Measurements from ENCODE around the gene CLNK. TPM values are rescaled to one million over a fixed set of nuclear protein-coding genes. Genes with fewer than 3 reads are reported as not detected.

CLNK gene
- total RNA-seq, 2 experiments from 2014 or later = 0.05 to 0.17 TPM

- DNase-seq (no peak), ATAC-seq (ENCODE audit: poor library complexity) (no peak)
- peaks cover 5% of the 10 kb centered on the region for H3K27me3 Mint-ChIP-seq
- no peaks in the 10 kb centered on the region for H3K4me1 Mint-ChIP-seq (ENCODE audit: low read depth)
- TF ChIP-seq CTCF (IDR thresholded peaks at IDR 0.05) = no peak
- no peak overlapping the region for H3K27ac Mint-ChIP-seq
- Histone ChIP-seq H3K4me1 (ENCODE audit: insufficient read depth, low read length) (no peaks in the 10 kb centered on the region), H3K9me3 (ENCODE audit: control insufficient read depth in 1 of 2, insufficient read depth in 1 of 2, low read length in 2 of 2) (no peaks in the 10 kb centered on the region), H3K27ac (ENCODE audit: low read depth in 1 of 2, low read length in 2 of 2) (no peak overlapping the region), H3K27me3 (ENCODE audit: control insufficient read depth in 1 of 2, insufficient read depth in 2 of 2, low read length in 2 of 2) (peaks cover 0 to 2% of the 10 kb centered on the region in 2 experiments), H3K4me3 (ENCODE audit: low read length) (no peak overlapping the region), H3K36me3 (ENCODE audit: insufficient read depth, low read length) (no peaks in the 10 kb centered on the region)
- ChIA-PET POLR2A (no interaction called here), CTCF (no interaction called here)
- H3K9me3 Mint-ChIP-seq = no peaks in the 10 kb centered on the region
- no peak overlapping the region for H3K4me3 Mint-ChIP-seq
- intact Hi-C loops (cut with DNase I, micrococcal nuclease) = no loop called here
- H3K36me3 Mint-ChIP-seq (ENCODE audit: low read depth) = no peaks in the 10 kb centered on the region
Measured at GRCh38 chr4:10527438-10527837, 157.1 kb downstream of the CLNK start.

GRCh38 chr4:10526429-10527222 is 157.9 kb downstream of the CLNK start:
- H3K27ac Mint-ChIP-seq = no peak overlapping the region
- POLR2A ChIA-PET = no interaction called here
- Histone ChIP-seq H3K27me3 (ENCODE audit: control insufficient read depth in 1 of 2, insufficient read depth in 2 of 2, low read length in 2 of 2) (peaks cover 0 to 2% of the 10 kb centered on the region in 2 experiments), H3K36me3 (ENCODE audit: insufficient read depth, low read length) (no peaks in the 10 kb centered on the region), H3K4me1 (ENCODE audit: insufficient read depth, low read length) (no peaks in the 10 kb centered on the region), H3K4me3 (ENCODE audit: low read length) (no peak overlapping the region), H3K9me3 (ENCODE audit: control insufficient read depth in 1 of 2, insufficient read depth in 1 of 2, low read length in 2 of 2) (no peaks in the 10 kb centered on the region), H3K27ac (ENCODE audit: low read depth in 1 of 2, low read length in 2 of 2) (no peak overlapping the region)
- no peak for ATAC-seq (ENCODE audit: poor library complexity)
- intact Hi-C loops (cut with DNase I, micrococcal nuclease) = no loop called here
- DNase-seq = no peak
- no peaks in the 10 kb centered on the region for H3K36me3 Mint-ChIP-seq (ENCODE audit: low read depth)
- TF ChIP-seq CTCF (IDR thresholded peaks at IDR 0.05) = no peak
- CTCF ChIA-PET = interaction anchor here (1.2 kb wide), 1 partner anchor 11 kb away, joined by 4 read pairs; no protein-coding TSS in a partner anchor
- no peaks in the 10 kb centered on the region for H3K4me1 Mint-ChIP-seq (ENCODE audit: low read depth)
- H3K9me3 Mint-ChIP-seq = no peaks in the 10 kb centered on the region
- H3K27me3 Mint-ChIP-seq = peaks cover 5% of the 10 kb centered on the region
- no peak overlapping the region for H3K4me3 Mint-ChIP-seq

GRCh38 chr4:10524196-10524833 is 160.3 kb downstream of the CLNK start:
- no peaks in the 10 kb centered on the region for H3K27me3 Mint-ChIP-seq

More at GRCh38 chr4:10524196-10524833, 160.3 kb downstream of the CLNK start:
- CTCF ChIA-PET = no interaction called here
- intact Hi-C loops (cut with DNase I, micrococcal nuclease) = no loop called here
- no peak overlapping the region for H3K4me3 Mint-ChIP-seq
- TF ChIP-seq CTCF (IDR thresholded peaks at IDR 0.05) = no peak
- no peak overlapping the region for H3K27ac Mint-ChIP-seq
- DNase-seq (no peak), ATAC-seq (ENCODE audit: poor library complexity) (no peak)
- no peaks in the 10 kb centered on the region for H3K36me3 Mint-ChIP-seq (ENCODE audit: low read depth)
- POLR2A ChIA-PET = no interaction called here
- Histone ChIP-seq H3K4me3 (ENCODE audit: low read length) (no peak overlapping the region), H3K36me3 (ENCODE audit: insufficient read depth, low read length) (no peaks in the 10 kb centered on the region), H3K27ac (ENCODE audit: low read depth in 1 of 2, low read length in 2 of 2) (no peak overlapping the region), H3K27me3 (ENCODE audit: control insufficient read depth in 1 of 2, insufficient read depth in 2 of 2, low read length in 2 of 2) (no peaks in the 10 kb centered on the region), H3K9me3 (ENCODE audit: control insufficient read depth in 1 of 2, insufficient read depth in 1 of 2, low read length in 2 of 2) (no peaks in the 10 kb centered on the region), H3K4me1 (ENCODE audit: insufficient read depth, low read length) (no peaks in the 10 kb centered on the region)
- H3K4me1 Mint-ChIP-seq (ENCODE audit: low read depth) = no peaks in the 10 kb centered on the region
- H3K9me3 Mint-ChIP-seq = no peaks in the 10 kb centered on the region

Measured in CD4-positive, alpha-beta T cell (primary cell).